ENCODE measurements around the gene SINHCAF. TPM values are rescaled to one million over a fixed set of nuclear protein-coding genes. Genes with fewer than 3 reads are reported as not detected.

The SINHCAF gene
- total RNA-seq, 1 experiment from 2014 or later, result 152 TPM

DNA sequence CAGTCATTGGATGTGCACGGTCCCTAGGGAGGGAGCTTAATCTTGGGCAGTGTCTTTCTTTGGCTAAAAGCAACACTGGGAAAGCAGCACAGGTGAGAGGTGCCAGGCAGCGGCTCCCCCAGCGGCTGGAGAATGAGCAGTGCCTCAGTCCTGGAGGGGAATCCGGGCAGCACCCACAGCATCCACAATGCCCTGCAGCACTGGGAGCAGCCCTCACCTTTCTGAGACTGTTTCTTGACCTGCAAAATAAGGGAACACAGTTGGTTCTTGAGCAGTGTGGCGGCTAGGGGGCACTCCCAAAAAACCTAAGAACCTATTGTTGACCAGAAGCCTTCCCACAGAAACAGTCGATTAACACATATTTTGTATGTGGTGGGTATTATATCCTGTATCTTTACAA lies 75.8 kb downstream of the SINHCAF start:
- no TSS peak for BruUV-seq (replicated peaks)
- no peaks in the 10 kb centered on the region for H3K79me2 ChIP-seq (ENCODE audit: low read depth)
- H3K4me2 ChIP-seq, result no peak overlapping the region
- ChIA-PET CTCF (interaction anchor here (0.7 kb wide), 1 partner anchor 40 kb away, joined by 3 read pairs; no protein-coding TSS in a partner anchor), POLR2A (ENCODE audit: unreplicated experiment) (interaction anchor here (0.6 kb wide), 1 partner anchor 403 kb away, joined by 3 read pairs; no protein-coding TSS in a partner anchor)
- intact Hi-C loops (cut with micrococcal nuclease; ENCODE audit: unreplicated experiment), result loop anchor here (2.0 to 10.0 kb wide), 4 partner anchors 387 to 1115 kb away; partner anchors contain the start of gene RESF1
- no peak overlapping the region for H3K27ac ChIP-seq
- no peak overlapping the region for H2AFZ ChIP-seq
- no peak for TF ChIP-seq EZH2 (IDR thresholded peaks at IDR 0.05; ENCODE audit: low read depth)
- TF ChIP-seq, protein P1, sequence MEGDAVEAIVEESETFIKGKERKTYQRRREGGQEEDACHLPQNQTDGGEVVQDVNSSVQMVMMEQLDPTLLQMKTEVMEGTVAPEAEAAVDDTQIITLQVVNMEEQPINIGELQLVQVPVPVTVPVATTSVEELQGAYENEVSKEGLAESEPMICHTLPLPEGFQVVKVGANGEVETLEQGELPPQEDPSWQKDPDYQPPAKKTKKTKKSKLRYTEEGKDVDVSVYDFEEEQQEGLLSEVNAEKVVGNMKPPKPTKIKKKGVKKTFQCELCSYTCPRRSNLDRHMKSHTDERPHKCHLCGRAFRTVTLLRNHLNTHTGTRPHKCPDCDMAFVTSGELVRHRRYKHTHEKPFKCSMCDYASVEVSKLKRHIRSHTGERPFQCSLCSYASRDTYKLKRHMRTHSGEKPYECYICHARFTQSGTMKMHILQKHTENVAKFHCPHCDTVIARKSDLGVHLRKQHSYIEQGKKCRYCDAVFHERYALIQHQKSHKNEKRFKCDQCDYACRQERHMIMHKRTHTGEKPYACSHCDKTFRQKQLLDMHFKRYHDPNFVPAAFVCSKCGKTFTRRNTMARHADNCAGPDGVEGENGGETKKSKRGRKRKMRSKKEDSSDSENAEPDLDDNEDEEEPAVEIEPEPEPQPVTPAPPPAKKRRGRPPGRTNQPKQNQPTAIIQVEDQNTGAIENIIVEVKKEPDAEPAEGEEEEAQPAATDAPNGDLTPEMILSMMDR (conservative IDR thresholded peaks at IDR 0.05), result no peak
- no peaks in the 10 kb centered on the region for H3K9me3 ChIP-seq (ENCODE audit: insufficient read depth, low read depth)
- H4K20me1 ChIP-seq (ENCODE audit: insufficient read depth), result no peaks in the 10 kb centered on the region
- H3K27me3 ChIP-seq (ENCODE audit: insufficient read depth, low read depth), result no peaks in the 10 kb centered on the region
- no peaks in the 10 kb centered on the region for H3K36me3 ChIP-seq (ENCODE audit: low read depth)
- no peaks in the 10 kb centered on the region for H3K9me2 ChIP-seq (ENCODE audit: insufficient read depth)
- no peak for DNase-seq
- no peaks in the 10 kb centered on the region for H3K4me1 ChIP-seq (replicated peaks; ENCODE audit: insufficient read depth)
- H3F3A ChIP-seq (ENCODE audit: insufficient read depth, low read depth), result no peaks in the 10 kb centered on the region
- H3K4me3 ChIP-seq, result no peak overlapping the region

DNA sequence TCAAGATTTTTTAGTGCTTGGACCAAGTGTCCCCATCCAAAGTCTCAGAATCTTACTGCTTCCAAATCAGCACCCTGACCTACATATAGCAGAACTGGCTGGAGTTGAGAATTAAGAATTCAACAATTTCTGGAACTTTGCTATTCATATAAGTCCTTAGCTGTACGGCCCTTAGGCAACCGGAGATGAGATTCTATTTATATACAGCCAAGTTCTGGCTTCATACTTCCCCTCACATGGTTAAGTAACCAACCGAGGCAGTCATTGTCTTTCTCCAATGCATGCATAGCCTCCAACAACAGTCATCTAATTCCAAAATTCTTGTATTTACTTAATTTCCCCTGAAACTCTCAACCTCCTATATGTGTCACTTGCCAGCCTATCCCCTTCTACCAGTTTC lies 76.6 kb downstream of the SINHCAF start:
- H3K27me3 ChIP-seq (ENCODE audit: insufficient read depth, low read depth), result no peaks in the 10 kb centered on the region
- H3F3A ChIP-seq (ENCODE audit: insufficient read depth, low read depth), result no peaks in the 10 kb centered on the region
- H3K36me3 ChIP-seq (ENCODE audit: low read depth), result no peaks in the 10 kb centered on the region
- no peaks in the 10 kb centered on the region for H3K79me2 ChIP-seq (ENCODE audit: low read depth)
- intact Hi-C loops (cut with micrococcal nuclease; ENCODE audit: unreplicated experiment), result loop anchor here (5.0 kb wide), 1 partner anchor 113 kb away; no protein-coding TSS in a partner anchor
- CTCF ChIA-PET, result no interaction called here
- H3K4me1 ChIP-seq (replicated peaks; ENCODE audit: insufficient read depth), result no peaks in the 10 kb centered on the region
- TF ChIP-seq EZH2 (IDR thresholded peaks at IDR 0.05; ENCODE audit: low read depth), result no peak
- TF ChIP-seq, protein P1 (conservative IDR thresholded peaks at IDR 0.05), result no peak
- no peak overlapping the region for H3K4me2 ChIP-seq
- H2AFZ ChIP-seq, result no peak overlapping the region
- no peaks in the 10 kb centered on the region for H4K20me1 ChIP-seq (ENCODE audit: insufficient read depth)
- BruUV-seq (replicated peaks), result no TSS peak
- no peak overlapping the region for H3K4me3 ChIP-seq
- no peaks in the 10 kb centered on the region for H3K9me2 ChIP-seq (ENCODE audit: insufficient read depth)
- POLR2A ChIA-PET (ENCODE audit: unreplicated experiment), result no interaction called here
- DNase-seq, result no peak
- H3K27ac ChIP-seq, result no peak overlapping the region
- H3K9me3 ChIP-seq (ENCODE audit: insufficient read depth, low read depth), result no peaks in the 10 kb centered on the region

DNA sequence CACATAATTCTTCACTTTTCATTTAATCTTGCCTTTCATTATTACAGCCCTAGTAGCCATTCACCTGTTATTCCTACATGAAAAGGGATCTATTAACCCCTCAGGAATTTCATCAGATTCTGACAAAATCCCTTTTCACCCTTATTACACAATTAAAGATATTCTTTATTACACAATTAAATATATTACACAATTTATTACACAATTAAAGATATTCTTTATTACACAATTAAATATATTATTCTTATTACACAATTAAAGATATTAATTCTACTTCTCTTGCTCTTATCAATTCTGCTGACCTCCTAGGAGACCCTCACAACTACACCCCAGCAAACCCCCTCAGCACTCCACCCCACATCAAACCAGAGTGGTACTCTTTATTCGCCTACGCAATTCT lies 77.1 kb downstream of the SINHCAF start:
- H3K9me2 ChIP-seq (ENCODE audit: insufficient read depth), result no peaks in the 10 kb centered on the region
- ChIA-PET POLR2A (ENCODE audit: unreplicated experiment) (no interaction called here), CTCF (no interaction called here)
- no peak overlapping the region for H3K4me3 ChIP-seq
- H3K27ac ChIP-seq, result no peak overlapping the region
- H3F3A ChIP-seq (ENCODE audit: insufficient read depth, low read depth), result no peaks in the 10 kb centered on the region
- no peaks in the 10 kb centered on the region for H3K36me3 ChIP-seq (ENCODE audit: low read depth)
- TF ChIP-seq, protein P1 (conservative IDR thresholded peaks at IDR 0.05), result no peak
- no peak for TF ChIP-seq EZH2 (IDR thresholded peaks at IDR 0.05; ENCODE audit: low read depth)
- DNase-seq, result no peak
- no peaks in the 10 kb centered on the region for H3K4me1 ChIP-seq (replicated peaks; ENCODE audit: insufficient read depth)
- H3K79me2 ChIP-seq (ENCODE audit: low read depth), result no peaks in the 10 kb centered on the region
- no TSS peak for BruUV-seq (replicated peaks)
- H3K4me2 ChIP-seq, result no peak overlapping the region
- H3K27me3 ChIP-seq (ENCODE audit: insufficient read depth, low read depth), result no peaks in the 10 kb centered on the region
- no peak overlapping the region for H2AFZ ChIP-seq
- no peaks in the 10 kb centered on the region for H3K9me3 ChIP-seq (ENCODE audit: insufficient read depth, low read depth)
- intact Hi-C loops (cut with micrococcal nuclease; ENCODE audit: unreplicated experiment), result loop anchor here (5.0 kb wide), 1 partner anchor 113 kb away; no protein-coding TSS in a partner anchor
- no peaks in the 10 kb centered on the region for H4K20me1 ChIP-seq (ENCODE audit: insufficient read depth)

All from PC-9 (cell line).